ENCODE measurements around the gene NACAD.

GRCh38 chr7:45075871-45076796 lies 12.6 kb downstream of the NACAD start:
- TF ChIP-seq, protein P1, sequence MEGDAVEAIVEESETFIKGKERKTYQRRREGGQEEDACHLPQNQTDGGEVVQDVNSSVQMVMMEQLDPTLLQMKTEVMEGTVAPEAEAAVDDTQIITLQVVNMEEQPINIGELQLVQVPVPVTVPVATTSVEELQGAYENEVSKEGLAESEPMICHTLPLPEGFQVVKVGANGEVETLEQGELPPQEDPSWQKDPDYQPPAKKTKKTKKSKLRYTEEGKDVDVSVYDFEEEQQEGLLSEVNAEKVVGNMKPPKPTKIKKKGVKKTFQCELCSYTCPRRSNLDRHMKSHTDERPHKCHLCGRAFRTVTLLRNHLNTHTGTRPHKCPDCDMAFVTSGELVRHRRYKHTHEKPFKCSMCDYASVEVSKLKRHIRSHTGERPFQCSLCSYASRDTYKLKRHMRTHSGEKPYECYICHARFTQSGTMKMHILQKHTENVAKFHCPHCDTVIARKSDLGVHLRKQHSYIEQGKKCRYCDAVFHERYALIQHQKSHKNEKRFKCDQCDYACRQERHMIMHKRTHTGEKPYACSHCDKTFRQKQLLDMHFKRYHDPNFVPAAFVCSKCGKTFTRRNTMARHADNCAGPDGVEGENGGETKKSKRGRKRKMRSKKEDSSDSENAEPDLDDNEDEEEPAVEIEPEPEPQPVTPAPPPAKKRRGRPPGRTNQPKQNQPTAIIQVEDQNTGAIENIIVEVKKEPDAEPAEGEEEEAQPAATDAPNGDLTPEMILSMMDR (IDR thresholded peaks at IDR 0.05; ENCODE audit: poor library complexity), result no peak
- no peak for TF ChIP-seq EZH2phosphoT487 (IDR thresholded peaks at IDR 0.05; ENCODE audit: low read depth, severe bottlenecking, unreplicated experiment)
